Activated T-helper 1 cell treated with Interleukin-2 at 50 U/mL for 16 hours (primary cell): ENCODE results near the gene CCDC30.
"Not testable (repeated sequence)": the region's sequence is repeated elsewhere in the genome, so short reads cannot be mapped to it uniquely, and the experiment has no call there.

Experiments
- DNase-seq: peaks from one replicate; pipeline ENCODE4 v3.0.0-alpha.2; 2020; ENCODE audit warnings: low read depth

Gene CCDC30

DNA sequence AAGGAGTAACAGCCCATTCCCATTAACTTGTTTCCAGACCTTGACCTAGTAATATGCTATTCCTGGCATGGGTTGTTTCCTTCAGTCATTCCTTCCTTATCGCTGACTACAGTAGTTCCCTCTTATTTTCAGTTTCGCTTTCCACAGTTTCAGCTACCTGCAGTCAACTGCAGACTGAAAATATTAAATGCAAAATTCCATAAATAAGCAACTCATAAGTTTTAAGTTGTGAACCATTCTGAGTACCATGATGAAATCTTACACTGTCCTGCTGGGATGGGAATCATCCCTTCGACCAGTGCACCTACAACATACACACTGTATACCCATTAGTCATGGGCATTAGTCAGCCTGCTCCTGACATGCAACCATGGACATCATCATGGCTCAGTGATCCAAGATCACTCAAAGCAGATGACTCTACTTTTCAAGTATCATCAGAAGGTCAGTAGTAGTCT, 66.7 kb downstream of the CCDC30 start:
- DNase-seq = no peak

GRCh38 chr1:42531043-42531442, 68.0 kb downstream of the CCDC30 start:
- no peak for DNase-seq

DNA sequence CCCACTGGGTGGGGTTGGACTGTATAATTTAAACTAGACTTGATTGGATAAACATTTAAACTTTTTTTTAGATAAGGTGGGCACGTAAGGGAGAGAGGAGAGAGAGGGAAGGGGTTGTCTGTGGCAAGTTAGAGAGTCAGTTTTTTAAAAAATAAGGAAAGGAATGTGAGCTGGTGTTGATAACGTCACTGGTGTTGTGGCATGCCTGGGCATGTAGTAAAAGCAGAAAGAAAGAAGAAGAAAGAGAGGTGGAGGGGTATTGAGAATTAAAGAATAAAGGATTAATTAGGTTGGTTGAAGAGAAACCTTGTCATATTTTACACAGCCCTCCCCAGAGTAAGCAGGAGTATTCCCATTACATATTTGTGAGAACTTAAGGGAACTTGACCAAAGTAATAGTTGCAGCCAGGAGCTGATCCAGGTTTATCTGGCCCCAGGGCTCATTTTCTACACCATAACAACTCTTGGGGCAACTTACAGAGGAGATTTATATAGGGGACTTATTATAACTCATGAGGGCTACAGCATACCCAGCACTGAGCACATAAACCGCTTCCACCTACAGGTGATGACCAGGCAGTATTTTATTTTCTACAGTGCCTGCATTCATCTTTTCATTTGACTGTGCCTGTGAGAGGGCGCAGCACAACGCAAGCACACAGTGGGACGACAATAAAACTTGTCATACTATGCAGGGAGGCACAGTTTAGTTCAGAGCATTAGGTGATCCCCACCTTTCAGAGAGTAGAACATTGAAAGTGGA, 70.2 kb downstream of the CCDC30 start:
- DNase-seq = no peak

DNA sequence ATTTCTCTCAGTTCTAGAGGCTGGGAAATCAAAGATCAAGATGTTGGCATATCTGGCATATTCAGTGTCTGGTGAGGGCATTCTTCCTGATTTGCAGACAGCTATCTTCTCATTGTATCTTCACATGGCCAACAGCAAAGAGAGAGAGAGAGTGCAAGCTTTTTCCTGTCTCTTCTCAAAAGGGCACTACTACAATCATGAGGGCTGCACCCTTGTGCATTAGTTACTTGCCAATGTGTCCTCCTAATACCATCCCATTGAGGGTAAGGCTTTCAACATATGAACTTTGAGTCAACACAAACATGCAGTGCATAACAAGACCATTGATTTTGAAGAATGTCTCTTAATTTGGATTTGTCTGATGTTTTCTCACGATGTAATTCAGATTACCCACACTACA, 78.0 kb downstream of the CCDC30 start:
- no peak for DNase-seq

DNA sequence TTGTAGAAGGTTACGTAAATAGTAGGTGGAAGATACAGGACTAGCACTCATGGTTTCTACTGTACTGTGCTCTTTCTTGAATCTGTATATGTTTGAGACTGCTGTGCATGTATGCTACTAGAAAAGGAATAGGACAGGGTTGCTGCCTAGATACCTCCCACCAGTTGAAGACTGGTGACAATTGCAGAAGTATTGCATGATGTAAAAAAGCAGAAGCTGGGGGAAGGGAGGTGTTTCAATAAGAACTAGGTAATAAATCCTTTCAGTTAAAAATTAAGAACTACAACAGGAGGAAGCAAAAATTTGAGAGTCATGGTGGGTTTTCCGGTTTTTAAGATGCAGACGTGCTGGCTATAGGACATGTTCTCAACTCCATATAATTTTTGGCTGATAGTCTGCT, 88.1 kb downstream of the CCDC30 start:
- DNase-seq = no peak

- DNase-seq = no peak
Measured at GRCh38 chr1:42551590-42551989, 88.5 kb downstream of the CCDC30 start.

DNA sequence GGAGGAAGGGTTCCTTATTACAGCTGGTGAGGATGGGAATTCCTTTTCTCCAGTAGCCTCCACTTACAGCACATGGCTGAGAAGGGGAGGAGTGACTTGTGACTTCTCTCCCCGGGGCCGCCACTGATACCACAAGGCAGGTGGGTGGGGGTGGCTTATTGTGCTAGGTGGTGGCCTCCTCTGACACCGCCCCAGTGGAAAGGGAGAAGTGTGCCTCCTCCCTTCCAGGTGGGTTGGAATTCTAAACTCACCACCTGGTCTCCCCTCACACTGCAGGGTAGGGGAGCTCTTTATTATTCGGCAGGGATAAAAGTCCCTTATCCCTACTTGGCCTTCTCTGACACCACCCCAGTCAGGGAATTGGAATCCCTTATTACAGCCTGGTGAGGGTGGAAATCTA, 89.5 kb downstream of the CCDC30 start:
- DNase-seq = no peak

- DNase-seq = no peak
Measured at GRCh38 chr1:42557230-42557851, 94.3 kb downstream of the CCDC30 start.

DNA sequence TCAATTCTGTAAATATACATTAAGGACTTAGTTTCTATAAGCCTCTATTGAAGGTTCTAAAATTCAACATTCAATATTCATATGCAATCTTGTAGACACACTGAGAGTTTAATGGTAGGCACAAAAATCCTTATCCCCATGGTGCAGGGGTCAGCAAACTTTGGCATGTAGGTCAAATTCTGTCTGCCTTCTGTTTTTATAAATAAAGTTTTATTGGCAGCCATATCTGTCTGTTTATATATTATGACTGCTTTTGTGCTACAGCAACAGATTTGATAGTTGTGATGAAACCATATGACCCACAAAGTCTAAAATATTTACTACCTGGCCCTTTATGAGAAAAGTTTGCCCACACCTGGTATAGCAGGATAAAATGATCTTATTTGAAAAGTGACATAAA, 104.0 kb downstream of the CCDC30 start:
- DNase-seq = no peak

GRCh38 chr1:42576935-42577334, 113.8 kb downstream of the CCDC30 start:
- no peak for DNase-seq

DNA sequence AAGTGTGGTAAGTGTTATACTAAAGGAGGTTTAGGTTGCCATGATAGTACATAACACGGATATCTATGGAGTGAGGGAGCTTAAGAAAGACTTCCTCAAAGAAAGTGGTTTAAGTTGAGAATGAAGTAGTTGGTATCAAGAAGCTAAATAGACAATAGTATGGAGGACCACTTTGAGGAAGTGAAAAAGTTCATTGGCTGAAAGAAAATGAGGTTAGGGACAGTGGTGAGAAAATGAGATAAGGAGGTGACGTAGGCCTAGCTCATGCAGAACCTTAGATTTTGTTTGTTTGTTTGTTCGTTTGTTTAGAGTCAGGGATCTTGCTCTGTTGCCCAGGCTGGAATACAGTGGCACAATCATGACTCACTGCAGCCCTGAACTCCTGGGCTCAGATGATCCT, 122.9 kb downstream of the CCDC30 start:
- DNase-seq = no peak

DNA sequence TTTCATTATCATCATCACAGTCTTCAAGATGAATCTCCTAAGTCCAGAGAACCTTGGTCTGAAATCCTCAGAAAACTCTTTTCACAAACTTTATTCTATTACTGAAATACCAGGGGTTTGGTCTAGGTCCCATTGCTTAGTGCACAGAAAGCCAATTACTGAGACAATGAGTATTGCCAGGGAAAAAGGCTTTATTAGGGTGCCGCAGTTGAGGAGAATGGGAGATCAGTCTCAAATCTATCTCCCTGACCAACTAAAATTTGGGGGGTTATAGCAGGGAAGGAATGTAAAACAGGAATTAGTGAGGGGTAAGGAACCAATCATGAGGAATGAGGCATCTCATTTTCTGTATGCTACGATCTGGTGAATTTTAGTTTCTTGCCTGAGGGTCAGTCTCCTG, 124.7 kb downstream of the CCDC30 start:
- DNase-seq = no peak

GRCh38 chr1:42592811-42593210, 129.7 kb downstream of the CCDC30 start:
- DNase-seq = no peak

GRCh38 chr1:42593486-42594100, 130.5 kb downstream of the CCDC30 start:
- no peak for DNase-seq

GRCh38 chr1:42601472-42601871, 138.4 kb downstream of the CCDC30 start:
- DNase-seq = no peak

GRCh38 chr1:42613803-42614131, 150.7 kb downstream of the CCDC30 start:
- no peak for DNase-seq

GRCh38 chr1:42618866-42619265, 155.8 kb downstream of the CCDC30 start:
- no peak for DNase-seq

DNA sequence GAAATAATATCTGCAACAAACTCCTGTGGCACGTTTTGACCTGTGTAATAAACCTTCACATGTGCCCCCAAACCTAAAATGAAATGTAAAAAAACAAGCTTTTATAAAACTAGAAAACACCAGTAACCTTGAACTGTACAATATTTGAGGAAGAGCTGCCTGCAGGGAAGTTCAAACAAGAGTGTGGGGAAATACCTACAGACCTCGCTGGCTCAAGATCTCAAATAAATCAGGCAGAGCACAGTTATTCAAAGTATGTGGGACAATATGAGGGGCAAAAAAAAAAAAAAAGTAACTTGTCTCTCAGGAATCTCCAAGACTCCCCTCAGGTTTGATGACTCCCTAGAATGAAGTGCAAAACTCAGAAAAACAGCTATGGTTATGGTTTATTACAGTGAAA, 157.2 kb downstream of the CCDC30 start:
- no peak for DNase-seq

GRCh38 chr1:42621180-42621579, 158.1 kb downstream of the CCDC30 start:
- not testable (repeated sequence) for DNase-seq

DNA sequence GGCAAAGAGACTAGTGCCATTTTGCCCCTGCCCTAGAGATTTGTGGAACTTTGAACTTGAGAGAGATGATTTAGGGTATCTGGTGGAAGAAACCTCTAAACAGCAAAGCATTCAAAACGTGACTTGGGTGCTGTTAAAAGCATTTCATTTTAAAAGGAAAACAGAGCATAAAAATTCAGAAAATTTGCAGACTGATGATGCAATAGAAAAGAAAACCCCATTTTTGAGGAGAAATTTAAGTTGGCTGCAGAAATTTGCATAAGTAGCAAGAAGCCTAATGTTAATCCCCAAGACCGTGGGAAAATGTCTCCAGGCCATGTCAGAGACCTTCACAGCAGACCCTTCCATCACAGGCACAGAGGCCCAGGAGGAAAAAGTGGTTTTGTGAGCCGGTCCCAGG, 164.1 kb downstream of the CCDC30 start:
- not testable (repeated sequence) for DNase-seq

GRCh38 chr1:42639116-42639515, 176.0 kb downstream of the CCDC30 start:
- DNase-seq = no peak

DNA sequence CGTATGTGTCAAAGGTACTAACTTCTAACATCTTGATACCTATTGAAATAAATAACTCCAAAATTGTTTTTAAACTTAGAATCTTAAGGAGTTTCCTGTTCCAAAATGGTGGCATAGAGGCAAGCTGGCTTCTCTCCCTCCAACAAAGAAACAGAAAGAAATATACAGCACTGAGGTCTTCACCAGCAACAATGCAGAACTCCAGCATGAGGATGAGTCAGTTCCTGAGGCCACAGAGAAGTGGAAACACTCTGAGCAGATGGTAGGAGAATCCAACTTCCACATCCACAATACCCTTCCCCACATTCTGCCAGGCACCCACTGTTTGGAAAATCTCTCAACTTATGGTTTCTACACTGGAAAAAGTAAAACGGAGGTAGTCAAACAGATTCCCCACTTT, 183.0 kb downstream of the CCDC30 start:
- DNase-seq = no peak

GRCh38 chr1:42657201-42657600, 194.1 kb downstream of the CCDC30 start:
- no peak for DNase-seq
